OCI-LY7 (cell line): ENCODE measurements around the gene MAP2K5.

Experiments used
- CTCF ChIP-seq: fragments of 200-600 bp; sonication (generic); conservative IDR thresholded peaks from 2 replicates; pipeline ENCODE4 v1.5.1; 2014; ENCODE audit warnings: mild to moderate bottlenecking, antibody characterized with exemption, low read length, moderate library complexity, mixed read lengths
- EZH2phosphoT487 ChIP-seq: fragments of 200-600 bp; sonication (generic); IDR thresholded peaks from 2 replicates; pipeline ENCODE4 v1.6.1; 2018; ENCODE audit warnings: low read depth, borderline replicate concordance, mild to moderate bottlenecking, mixed run types, antibody characterized with exemption, low read length, moderate library complexity, mixed read lengths

- TF ChIP-seq CTCF (no peak), EZH2phosphoT487 (no peak)
These were observed 70.7 kb downstream of the MAP2K5 start for GRCh38 chr15:67613211-67613610.
